Stomach (tissue), 9 donors: ENCODE results near the gene C2CD4D. TPM values are rescaled to one million over a fixed set of nuclear protein-coding genes. Genes with fewer than 3 reads are reported as not detected.

Experiments used
- DNase-seq, 2 donors: peaks; one replicate each; pipeline versions ENCODE4 v3.0.0 to v3.0.0-alpha.2; 2013 to 2019
- H3K27ac ChIP-seq, 5 donors: fragments of 200-600 bp in 4 of 5; sonication (generic) in 4 of 5; one replicate each; pipeline ENCODE4 v1.5.1; 2013 to 2019; ENCODE audit warnings: mild to moderate bottlenecking in 1 of 5, moderate library complexity in 1 of 5
- H3K27me3 ChIP-seq, 3 donors: fragments of 200-600 bp; sonication (generic); one replicate each; pipeline ENCODE4 v1.5.1; 2017 to 2019; ENCODE audit warnings: mixed run types in 1 of 3
- H3K36me3 ChIP-seq, 4 donors: fragments of 200-600 bp; sonication (generic); 1 replicate in 3 of 4; 2 replicates in 1 of 4; pipeline ENCODE4 v1.5.1; 2016 to 2019
- H3K4me1 ChIP-seq, 4 donors: fragments of 200-600 bp; sonication (generic); one replicate each; pipeline ENCODE4 v1.5.1; 2016 to 2019
- H3K4me3 ChIP-seq, 4 donors: fragments of 200-600 bp; sonication (generic) in 3 of 4; one replicate each; pipeline ENCODE4 v1.5.1; 2016 to 2019; ENCODE audit warnings: mild to moderate bottlenecking in 1 of 4
- H3K9me3 ChIP-seq, 4 donors: fragments of 200-600 bp; sonication (generic); one replicate each; pipeline ENCODE4 v1.5.1; 2016 to 2019
- EP300 ChIP-seq: sonication (generic); formaldehyde crosslinking; IDR thresholded peaks from one replicate; pipeline ENCODE4 v1.6.1; 2017; ENCODE audit warnings: antibody characterized with exemption
- POLR2A ChIP-seq, 4 donors: fragments of 450-650 bp; IDR thresholded peaks; one replicate each; pipeline ENCODE4 v1.6.1; 2016; ENCODE audit warnings: antibody characterized with exemption in 4 of 4, control low read depth in 2 of 4, mild to moderate bottlenecking in 1 of 4, moderate library complexity in 1 of 4
- POLR2AphosphoS5 ChIP-seq, 3 donors: sonication (generic); formaldehyde crosslinking; IDR thresholded peaks; one replicate each; pipeline ENCODE4 v1.6.1; 2016; ENCODE audit warnings: antibody characterized with exemption in 3 of 3
- WGBS, 5 donors: extraction: QIAGEN DNeasy Blood & Tissue Kit in 3 of 5; methylation state at CpG; one replicate each; pipeline versions ENCODE4 v1.1.5 to v1.1.7; 2013 to 2018; 5-methylcytosine and 5-hydroxymethylcytosine counted together
- intact Hi-C: fragments of 100-400 bp; cut with DNase I; formaldehyde crosslinking; loops from one replicate; pipeline ENCODE4 v1.15.1; 2023; ENCODE audit warnings: low total_unique reads
- polyA plus RNA-seq, 3 donors: library from polyadenylated mRNA; stranded (reverse); fragments of 200-250 nt; gene quantifications; one replicate each; pipeline ENCODE4 v1.2.3, GENCODE V29; 2013
- total RNA-seq, 5 donors: library from RNA; depleted of rRNA; stranded (reverse); fragments of >200 nt; gene quantifications; one replicate each; pipeline versions ENCODE4 v1.1.0 to v1.2.3, GENCODE V29; 2014 to 2016
- TF ChIP-seq, protein P1 (sequence below), 7 experiments: fragments of 450-650 bp in 4 of 7; fragments of 200-600 bp in 3 of 7; sonication (generic) in 3 of 7; IDR thresholded peaks; one replicate each; pipeline ENCODE4 v1.5.1; 2016 to 2019; ENCODE audit warnings: antibody characterized with exemption in 7 of 7, control low read depth in 2 of 7, mild to moderate bottlenecking in 1 of 7
- donor health status: healthy with polysubstance abuse.
- donor health status: Bipolar disorder and iron deficiency.
- donor health status: healthy.

C2CD4D gene
- total and polyA plus RNA-seq, 8 donors, result 0.44 to 0.73 (median 0.58) TPM; not detected in 5

DNA sequence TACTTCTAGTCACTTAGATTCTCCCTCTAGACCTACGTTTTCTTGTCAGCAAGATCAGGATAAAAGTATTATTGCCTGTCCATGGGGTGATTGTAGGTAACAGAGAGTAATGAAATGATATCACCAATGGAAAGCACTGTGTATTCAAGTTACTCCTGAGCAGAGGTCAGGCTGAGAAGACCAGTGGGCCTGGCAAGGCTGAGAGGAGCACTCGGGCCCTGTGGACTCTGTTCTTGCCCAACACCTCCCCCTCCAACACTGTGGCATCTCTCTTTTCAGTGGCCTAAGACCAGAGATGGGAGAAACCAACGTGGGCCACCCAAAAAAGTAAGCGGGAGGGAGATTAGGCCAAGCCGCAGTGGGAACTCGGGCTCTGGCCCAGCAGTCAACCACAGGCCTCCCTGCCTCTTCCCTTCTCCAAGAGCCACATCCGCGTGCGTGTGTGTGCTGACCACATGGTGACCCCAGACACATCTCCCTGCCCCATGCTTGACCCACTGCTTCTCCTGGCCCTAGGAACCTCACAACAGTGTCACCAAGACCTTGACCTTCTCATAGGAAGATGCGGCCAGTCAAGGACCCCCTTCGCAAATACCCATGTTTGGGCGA, 20.3 kb downstream of the C2CD4D start:
- H3K9me3 ChIP-seq, result no peaks in the 10 kb centered on the region
- H3K4me3 ChIP-seq, result no peak overlapping the region
- H3K36me3 ChIP-seq, result peaks cover 0 to 27% (median 26%) of the 10 kb centered on the region in 4 donors
- intact Hi-C loops, result no loop called here
- H3K27me3 ChIP-seq, result no peaks in the 10 kb centered on the region
- peaks cover 0 to 18% (median 11%) of the 10 kb centered on the region in 4 donors for H3K4me1 ChIP-seq
- TF ChIP-seq, protein P1, sequence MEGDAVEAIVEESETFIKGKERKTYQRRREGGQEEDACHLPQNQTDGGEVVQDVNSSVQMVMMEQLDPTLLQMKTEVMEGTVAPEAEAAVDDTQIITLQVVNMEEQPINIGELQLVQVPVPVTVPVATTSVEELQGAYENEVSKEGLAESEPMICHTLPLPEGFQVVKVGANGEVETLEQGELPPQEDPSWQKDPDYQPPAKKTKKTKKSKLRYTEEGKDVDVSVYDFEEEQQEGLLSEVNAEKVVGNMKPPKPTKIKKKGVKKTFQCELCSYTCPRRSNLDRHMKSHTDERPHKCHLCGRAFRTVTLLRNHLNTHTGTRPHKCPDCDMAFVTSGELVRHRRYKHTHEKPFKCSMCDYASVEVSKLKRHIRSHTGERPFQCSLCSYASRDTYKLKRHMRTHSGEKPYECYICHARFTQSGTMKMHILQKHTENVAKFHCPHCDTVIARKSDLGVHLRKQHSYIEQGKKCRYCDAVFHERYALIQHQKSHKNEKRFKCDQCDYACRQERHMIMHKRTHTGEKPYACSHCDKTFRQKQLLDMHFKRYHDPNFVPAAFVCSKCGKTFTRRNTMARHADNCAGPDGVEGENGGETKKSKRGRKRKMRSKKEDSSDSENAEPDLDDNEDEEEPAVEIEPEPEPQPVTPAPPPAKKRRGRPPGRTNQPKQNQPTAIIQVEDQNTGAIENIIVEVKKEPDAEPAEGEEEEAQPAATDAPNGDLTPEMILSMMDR (IDR thresholded peaks at IDR 0.05), result no peak
- TF ChIP-seq POLR2A (IDR thresholded peaks at IDR 0.05) (no peak), POLR2AphosphoS5 (IDR thresholded peaks at IDR 0.05) (no peak), EP300 (no peak)
- no peak overlapping the region for H3K27ac ChIP-seq
- 80 to 86% (median 83%) methylated on average over 12 of the region's 12 CpGs for WGBS, 5 donors
- DNase-seq, result no peak

DNA sequence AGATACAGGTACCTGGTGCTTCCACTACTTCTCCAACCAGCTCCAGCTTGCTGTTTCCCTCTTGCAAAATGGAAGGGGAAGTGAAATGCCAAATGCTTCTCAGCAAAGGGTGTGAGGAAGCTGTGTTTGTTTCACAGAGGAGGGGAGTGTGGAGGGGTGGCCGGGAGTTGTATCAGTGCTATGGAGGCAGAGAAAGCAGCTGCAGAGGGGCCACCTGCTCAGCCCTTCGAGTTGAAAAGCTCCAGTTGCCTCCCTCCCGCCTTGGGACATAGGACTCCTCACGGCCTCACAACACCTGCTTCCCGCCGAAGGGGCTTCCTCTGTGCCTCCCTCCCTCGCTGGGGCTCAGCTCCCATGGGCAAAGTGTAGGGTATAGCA, 22.3 kb downstream of the C2CD4D start:
- no peaks in the 10 kb centered on the region for H3K9me3 ChIP-seq
- no peak overlapping the region for H3K27ac ChIP-seq
- H3K36me3 ChIP-seq, result peaks cover 0 to 41% (median 33%) of the 10 kb centered on the region in 4 donors
- peak in 1 of 2 donors; percentile 14 for DNase-seq
- WGBS, 5 donors, result 61 to 71% (median 68%) methylated on average over 6 to 7 of the region's 7 CpGs
- no peaks in the 10 kb centered on the region for H3K27me3 ChIP-seq
- peaks cover 0 to 18% (median 11%) of the 10 kb centered on the region in 4 donors for H3K4me1 ChIP-seq
- intact Hi-C loops, result no loop called here
- TF ChIP-seq POLR2A (IDR thresholded peaks at IDR 0.05), result no peak
- no peak overlapping the region for H3K4me3 ChIP-seq

DNA sequence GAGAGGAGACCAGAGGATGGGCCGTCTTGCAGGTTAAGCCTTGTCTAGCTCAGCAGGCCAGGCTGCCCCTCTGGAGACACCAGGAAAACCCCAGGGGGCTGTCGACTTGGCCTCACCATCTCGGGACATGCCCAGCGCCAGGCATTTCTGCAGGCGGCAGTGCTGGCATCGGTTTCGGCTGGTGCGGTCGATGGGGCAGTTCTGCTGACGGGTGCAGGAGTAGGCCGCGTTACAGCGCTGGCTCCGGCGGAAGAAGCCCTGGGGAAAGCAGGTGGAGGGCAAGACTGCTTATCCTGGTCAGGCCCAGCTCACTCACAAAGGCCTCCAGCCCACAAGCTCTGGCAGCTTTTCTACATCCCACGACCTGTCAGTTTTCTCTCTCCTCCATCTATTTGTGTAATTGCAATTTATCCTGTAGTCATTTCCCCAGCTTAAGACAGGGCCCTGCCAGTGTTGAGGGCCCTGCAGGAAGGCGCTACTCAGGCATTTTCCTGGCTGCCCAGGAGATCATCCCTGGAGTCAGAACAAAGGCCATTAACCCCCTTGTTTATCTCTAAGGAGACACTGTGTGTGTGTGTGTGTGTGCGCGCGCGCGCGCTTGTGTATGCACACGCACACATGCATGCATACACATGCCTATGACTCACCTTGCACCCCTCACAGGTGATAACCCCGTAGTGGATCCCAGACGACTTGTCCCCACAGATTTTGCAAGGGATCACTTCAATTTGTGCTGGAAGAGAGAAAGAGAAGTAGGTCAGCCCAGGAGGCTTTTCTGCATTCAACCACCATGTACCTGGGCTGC, 22.9 kb downstream of the C2CD4D start:
- H3K27me3 ChIP-seq, result no peaks in the 10 kb centered on the region
- 77 to 79% (median 77%) methylated on average over 26 of the region's 26 CpGs for WGBS, 5 donors
- TF ChIP-seq, protein P1 (IDR thresholded peaks at IDR 0.05), result no peak
- TF ChIP-seq POLR2A (IDR thresholded peaks at IDR 0.05), result no peak
- no peak for TF ChIP-seq EP300
- no peak for TF ChIP-seq POLR2AphosphoS5 (IDR thresholded peaks at IDR 0.05)
- no peak overlapping the region for H3K27ac ChIP-seq
- intact Hi-C loops, result no loop called here
- H3K4me1 ChIP-seq, result peaks cover 0 to 18% (median 11%) of the 10 kb centered on the region in 4 donors
- no peaks in the 10 kb centered on the region for H3K9me3 ChIP-seq
- H3K36me3 ChIP-seq, result peaks cover 0 to 41% (median 33%) of the 10 kb centered on the region in 4 donors
- H3K4me3 ChIP-seq, result no peak overlapping the region
- no peak for DNase-seq

DNA sequence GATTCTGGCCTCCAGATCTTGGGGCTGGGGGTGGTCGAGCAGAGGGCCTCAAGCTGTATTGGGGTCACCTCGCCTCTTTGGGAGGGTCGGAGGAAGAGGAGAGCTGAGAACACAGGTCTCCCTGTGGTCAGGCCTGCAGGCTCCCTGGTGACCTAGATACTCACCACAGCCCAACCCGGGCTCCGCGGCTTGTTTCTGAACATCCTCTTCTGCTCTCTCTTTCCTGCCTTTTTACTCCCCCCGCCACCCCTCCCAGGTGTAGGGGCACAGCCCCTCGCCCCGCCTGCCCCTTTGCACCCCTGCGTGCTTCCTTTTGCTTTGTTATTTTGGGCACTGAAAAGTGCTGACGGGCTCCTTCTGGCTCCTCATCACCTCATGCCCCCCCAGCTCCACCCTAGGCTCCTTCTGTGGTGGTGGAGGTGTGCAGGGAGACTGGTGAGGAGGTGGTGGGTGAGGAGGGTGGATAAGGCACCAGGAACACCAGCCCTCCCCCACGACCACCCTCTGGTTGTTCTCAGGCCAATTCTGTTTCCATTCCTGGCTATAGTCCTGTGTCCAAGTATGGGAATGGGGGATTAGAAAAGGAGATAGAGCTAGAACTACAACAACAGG, 23.8 kb downstream of the C2CD4D start:
- Histone ChIP-seq H3K27me3 (no peaks in the 10 kb centered on the region), H3K9me3 (no peaks in the 10 kb centered on the region), H3K36me3 (peaks cover 0 to 46% (median 33%) of the 10 kb centered on the region in 4 donors), H3K4me3 (no peak overlapping the region), H3K27ac (no peak overlapping the region), H3K4me1 (peaks cover 0 to 15% (median 5%) of the 10 kb centered on the region in 4 donors)
- intact Hi-C loops, result no loop called here
- 69 to 78% (median 76%) methylated on average over 9 to 12 of the region's 12 CpGs for WGBS, 5 donors
- peak in 1 of 2 donors; percentile 26 for DNase-seq
- TF ChIP-seq POLR2AphosphoS5 (IDR thresholded peaks at IDR 0.05), result no peak
- no peak for TF ChIP-seq POLR2A (IDR thresholded peaks at IDR 0.05)

DNA sequence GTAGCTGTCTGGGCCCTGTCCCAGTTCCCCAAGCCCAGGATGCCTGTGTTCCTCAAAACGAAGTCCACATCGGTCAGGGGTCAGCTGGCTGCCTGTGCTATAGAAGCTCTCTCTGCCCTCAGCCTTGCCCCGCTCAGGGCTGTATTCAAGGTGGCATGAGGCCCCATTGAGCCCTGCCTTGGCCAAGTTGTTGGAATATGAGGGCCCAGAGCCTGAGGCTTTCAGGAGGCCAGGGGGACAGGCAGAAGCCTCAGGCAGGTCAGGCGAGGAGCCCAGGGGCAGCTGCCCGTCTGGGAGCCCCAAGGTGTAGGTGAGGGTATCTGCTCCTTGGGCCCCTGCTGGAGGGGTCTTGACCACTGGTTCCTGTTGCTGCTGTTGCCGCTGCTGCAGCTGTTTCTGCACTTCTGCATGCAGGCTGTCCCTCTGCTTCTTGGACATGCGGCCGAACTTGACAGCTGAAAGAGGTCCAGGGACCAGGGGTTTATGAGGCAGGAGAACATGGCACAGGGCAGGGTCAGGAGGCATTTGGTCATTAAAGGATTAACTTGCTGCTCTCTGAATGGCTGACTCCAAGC, 24.6 kb downstream of the C2CD4D start:
- Histone ChIP-seq H3K27me3 (no peaks in the 10 kb centered on the region), H3K9me3 (no peaks in the 10 kb centered on the region), H3K27ac (no peak overlapping the region), H3K36me3 (peaks cover 0 to 52% (median 33%) of the 10 kb centered on the region in 4 donors), H3K4me3 (no peak overlapping the region), H3K4me1 (peaks cover 0 to 13% (median 0%) of the 10 kb centered on the region in 4 donors)
- TF ChIP-seq, protein P1 (IDR thresholded peaks at IDR 0.05), result no peak
- no peak for TF ChIP-seq POLR2AphosphoS5 (IDR thresholded peaks at IDR 0.05)
- no peak for TF ChIP-seq EP300
- TF ChIP-seq POLR2A (IDR thresholded peaks at IDR 0.05), result no peak
- intact Hi-C loops, result no loop called here
- WGBS, 5 donors, result 83 to 93% (median 91%) methylated on average over 5 to 8 of the region's 8 CpGs
- DNase-seq, result no peak
